ENCODE results near the gene TMPRSS5. TPM values are rescaled to one million over a fixed set of nuclear protein-coding genes. Genes with fewer than 3 reads are reported as not detected.

TMPRSS5 gene
- total RNA-seq, 2 donors from 2014 or later = 1.0 to 1.2 TPM

DNA sequence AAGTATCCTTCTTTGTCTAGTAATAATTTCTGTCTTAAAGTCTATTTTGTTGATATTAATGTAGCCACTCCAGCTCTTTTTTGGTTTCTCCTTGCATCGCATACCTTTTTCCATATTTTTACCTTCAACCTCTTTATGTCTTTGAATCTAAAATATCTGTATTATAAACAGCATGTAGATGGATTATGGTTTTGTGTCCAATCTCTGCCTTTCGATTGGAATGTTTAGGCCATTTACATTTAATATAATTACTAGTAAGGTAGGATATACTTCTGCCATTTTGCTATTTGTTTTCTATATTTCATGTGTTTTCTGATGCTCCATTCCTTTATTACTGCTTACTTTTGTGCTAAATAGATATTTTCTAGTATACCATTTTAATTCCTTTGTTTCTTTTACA lies 39.5 kb downstream of the TMPRSS5 start:
- no peak overlapping the region for H3K4me3 Mint-ChIP-seq
- Histone ChIP-seq H3K36me3 (ENCODE audit: control insufficient read depth, insufficient read depth, low read length) (no peaks in the 10 kb centered on the region), H3K9ac (ENCODE audit: extremely low read depth, low read length, poor library complexity, severe bottlenecking) (no peak overlapping the region), H3K27me3 (ENCODE audit: control insufficient read depth, insufficient read depth, low read length, poor library complexity, severe bottlenecking) (no peaks in the 10 kb centered on the region), H3K27ac (ENCODE audit: low read depth, low read length) (no peak overlapping the region), H3K4me3 (ENCODE audit: low read length) (peak overlapping the region; percentile 63), H3K9me3 (ENCODE audit: control insufficient read depth, low read length) (peaks cover 30% of the 10 kb centered on the region), H3K4me1 (ENCODE audit: control insufficient read depth, insufficient read depth, low read length) (peaks cover 17% of the 10 kb centered on the region)
- DNase-seq = no peak
- no peak overlapping the region for H3K27ac Mint-ChIP-seq
- no peaks in the 10 kb centered on the region for H3K27me3 Mint-ChIP-seq (ENCODE audit: insufficient read depth)
- H3K36me3 Mint-ChIP-seq (ENCODE audit: low read depth) = peaks cover 6% of the 10 kb centered on the region
- WGBS, 2 experiments (ENCODE audit: insufficient coverage in 1 of 2, insufficient read length in 1 of 2) = no CpG with 5 or more reads among the region's 2 CpGs
- TF ChIP-seq, protein P1, sequence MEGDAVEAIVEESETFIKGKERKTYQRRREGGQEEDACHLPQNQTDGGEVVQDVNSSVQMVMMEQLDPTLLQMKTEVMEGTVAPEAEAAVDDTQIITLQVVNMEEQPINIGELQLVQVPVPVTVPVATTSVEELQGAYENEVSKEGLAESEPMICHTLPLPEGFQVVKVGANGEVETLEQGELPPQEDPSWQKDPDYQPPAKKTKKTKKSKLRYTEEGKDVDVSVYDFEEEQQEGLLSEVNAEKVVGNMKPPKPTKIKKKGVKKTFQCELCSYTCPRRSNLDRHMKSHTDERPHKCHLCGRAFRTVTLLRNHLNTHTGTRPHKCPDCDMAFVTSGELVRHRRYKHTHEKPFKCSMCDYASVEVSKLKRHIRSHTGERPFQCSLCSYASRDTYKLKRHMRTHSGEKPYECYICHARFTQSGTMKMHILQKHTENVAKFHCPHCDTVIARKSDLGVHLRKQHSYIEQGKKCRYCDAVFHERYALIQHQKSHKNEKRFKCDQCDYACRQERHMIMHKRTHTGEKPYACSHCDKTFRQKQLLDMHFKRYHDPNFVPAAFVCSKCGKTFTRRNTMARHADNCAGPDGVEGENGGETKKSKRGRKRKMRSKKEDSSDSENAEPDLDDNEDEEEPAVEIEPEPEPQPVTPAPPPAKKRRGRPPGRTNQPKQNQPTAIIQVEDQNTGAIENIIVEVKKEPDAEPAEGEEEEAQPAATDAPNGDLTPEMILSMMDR (conservative IDR thresholded peaks at IDR 0.05) = no peak
- peaks cover 38% of the 10 kb centered on the region for H3K4me1 Mint-ChIP-seq
- H3K9me3 Mint-ChIP-seq = peaks cover 29% of the 10 kb centered on the region

GRCh38 chr11:113664981-113665710 lies 41.0 kb downstream of the TMPRSS5 start:
- peaks cover 8% of the 10 kb centered on the region for H3K4me1 ChIP-seq (ENCODE audit: control insufficient read depth, insufficient read depth, low read length)
- no peak overlapping the region for H3K27ac Mint-ChIP-seq
- WGBS, 2 experiments (ENCODE audit: insufficient coverage in 1 of 2, insufficient read length in 1 of 2) = 83 to 88% methylated on average over 3 to 9 of the region's 9 CpGs

DNA sequence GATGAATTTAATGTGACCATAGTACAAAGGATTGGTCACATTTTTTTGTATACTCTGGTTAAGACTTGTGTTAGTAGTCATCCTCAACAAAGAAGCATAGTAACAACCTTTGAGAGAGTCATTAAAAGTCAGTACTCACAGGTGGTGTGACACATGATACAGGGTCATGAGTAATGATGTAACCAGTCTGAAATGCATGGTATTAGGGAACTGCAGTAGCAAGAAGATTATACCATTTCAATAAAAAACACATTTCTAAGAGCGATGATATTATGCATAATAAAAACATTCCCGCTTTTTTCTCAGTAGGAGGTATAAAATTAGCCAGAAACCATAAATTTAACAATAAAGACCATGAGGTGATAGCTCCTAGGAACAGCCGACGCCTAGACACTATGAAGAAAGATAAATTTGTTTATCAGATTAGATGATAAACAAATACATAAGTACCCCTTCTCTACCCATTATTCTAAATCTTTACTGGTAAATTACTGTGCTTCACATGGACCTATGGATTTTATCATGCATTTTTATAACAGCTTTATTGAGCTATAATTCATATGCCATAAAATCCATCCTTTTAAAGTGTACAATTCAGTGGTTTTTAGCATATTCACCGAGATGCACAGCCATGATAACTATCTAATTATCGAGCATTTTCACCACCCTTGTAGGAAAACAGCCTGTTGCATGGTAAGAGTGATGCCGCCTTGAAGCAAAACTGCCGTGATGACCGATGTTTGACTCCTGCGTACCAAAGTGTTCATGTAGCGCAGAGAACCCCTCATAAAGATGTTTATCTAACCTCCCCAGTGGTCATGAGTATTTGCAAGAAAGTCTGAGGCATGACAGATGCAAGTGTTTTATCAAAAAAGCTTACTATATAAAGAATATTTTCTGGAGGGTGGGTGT lies 41.8 kb downstream of the TMPRSS5 start:
- Histone ChIP-seq H3K9ac (ENCODE audit: extremely low read depth, low read length, poor library complexity, severe bottlenecking) (no peak overlapping the region), H3K9me3 (ENCODE audit: control insufficient read depth, low read length) (peaks cover 30% of the 10 kb centered on the region), H3K36me3 (ENCODE audit: control insufficient read depth, insufficient read depth, low read length) (no peaks in the 10 kb centered on the region), H3K4me3 (ENCODE audit: low read length) (peak overlapping the region; percentile 56), H3K27me3 (ENCODE audit: control insufficient read depth, insufficient read depth, low read length, poor library complexity, severe bottlenecking) (no peaks in the 10 kb centered on the region), H3K27ac (ENCODE audit: low read depth, low read length) (no peak overlapping the region), H3K4me1 (ENCODE audit: control insufficient read depth, insufficient read depth, low read length) (peaks cover 3% of the 10 kb centered on the region)
- no peak for DNase-seq
- TF ChIP-seq, protein P1 (conservative IDR thresholded peaks at IDR 0.05) = no peak
- Mint-ChIP-seq H3K36me3 (ENCODE audit: low read depth) (peaks cover 6% of the 10 kb centered on the region), H3K27ac (no peak overlapping the region), H3K4me3 (no peak overlapping the region), H3K9me3 (peaks cover 34% of the 10 kb centered on the region), H3K27me3 (ENCODE audit: insufficient read depth) (no peaks in the 10 kb centered on the region), H3K4me1 (peaks cover 18% of the 10 kb centered on the region)
- 87 to 91% methylated on average over 2 to 9 of the region's 11 CpGs for WGBS, 2 experiments (ENCODE audit: insufficient coverage in 1 of 2, insufficient read length in 1 of 2)

More at GRCh38 chr11:113664981-113665710, 41.0 kb downstream of the TMPRSS5 start:
- TF ChIP-seq, protein P1 (conservative IDR thresholded peaks at IDR 0.05) = no peak
- Histone ChIP-seq H3K9ac (ENCODE audit: extremely low read depth, low read length, poor library complexity, severe bottlenecking) (no peak overlapping the region), H3K9me3 (ENCODE audit: control insufficient read depth, low read length) (peaks cover 30% of the 10 kb centered on the region), H3K27ac (ENCODE audit: low read depth, low read length) (no peak overlapping the region), H3K36me3 (ENCODE audit: control insufficient read depth, insufficient read depth, low read length) (no peaks in the 10 kb centered on the region), H3K4me3 (ENCODE audit: low read length) (peak overlapping the region; percentile 56), H3K27me3 (ENCODE audit: control insufficient read depth, insufficient read depth, low read length, poor library complexity, severe bottlenecking) (no peaks in the 10 kb centered on the region)
- Mint-ChIP-seq H3K27me3 (ENCODE audit: insufficient read depth) (no peaks in the 10 kb centered on the region), H3K4me3 (no peak overlapping the region), H3K36me3 (ENCODE audit: low read depth) (peaks cover 6% of the 10 kb centered on the region), H3K4me1 (peaks cover 24% of the 10 kb centered on the region), H3K9me3 (peaks cover 31% of the 10 kb centered on the region)
- DNase-seq = peak; percentile 9

Measured in endodermal cell (in vitro differentiated cells).